Mucosa of descending colon (tissue), 3 donors: ENCODE results near the gene MCU. TPM values are rescaled to one million over a fixed set of nuclear protein-coding genes. Genes with fewer than 3 reads are reported as not detected.

Experiments
- ATAC-seq: fragments of 200-7000 bp; cut with Tn5 transposase; one replicate; pipeline ENCODE4 v1.9.1; 2020; ENCODE audit warnings: mild to moderate bottlenecking, moderate library complexity
- DNase-seq, 3 donors: peaks; one replicate each; pipeline ENCODE4 v3.0.0-alpha.2; 2020
- H3K36me3 ChIP-seq: fragments of 200-600 bp; one replicate; pipeline ENCODE4 v1.8.0; 2021; ENCODE audit warnings: low read depth, mild to moderate bottlenecking
- H3K4me1 ChIP-seq: fragments of 200-600 bp; one replicate; pipeline ENCODE4 v1.8.0; 2021; ENCODE audit warnings: low read depth, mild to moderate bottlenecking
- H3K4me3 ChIP-seq: fragments of 200-600 bp; one replicate; pipeline ENCODE4 v1.8.0; 2021; ENCODE audit warnings: mild to moderate bottlenecking
- H3K9me3 ChIP-seq: fragments of 200-600 bp; one replicate; pipeline ENCODE4 v1.8.0; 2021; ENCODE audit warnings: mild to moderate bottlenecking
- CTCF ChIP-seq: fragments of 200-600 bp; IDR thresholded peaks from one replicate; pipeline ENCODE4 v1.8.0; 2022; ENCODE audit warnings: antibody characterized with exemption, mild to moderate bottlenecking
- intact Hi-C, 2 donors: fragments of 100-400 bp; cut with DNase I in 1 of 2; cut with micrococcal nuclease in 1 of 2; formaldehyde crosslinking; loops; one replicate each; pipeline versions ENCODE4 v1.11.0 to v1.11.1; 2022; cut with DNase I, micrococcal nuclease
- total RNA-seq, 3 donors: library from RNA; stranded (reverse); fragmentation: NEBNext Ultra II Directional in 2 of 3; extraction: Animal tissue kit (Norgen Biotek cat#: 25700) in 2 of 3; gene quantifications; one replicate each; pipeline versions ENCODE4 v1.2.1 to v1.2.4, GENCODE V29; 2021 to 2023
- donor health status: DM: no; HTN: no; CAD: no; lungs with moderate emphysema.
- donor health status: DM: no; HTN: no; CAD: no.
- donor health status: DM: no; HTN: yes; CAD: no.

Gene MCU
- total RNA-seq, 3 donors from 2014 or later: 44.8 to 98.6 (median 89.0) TPM

DNA sequence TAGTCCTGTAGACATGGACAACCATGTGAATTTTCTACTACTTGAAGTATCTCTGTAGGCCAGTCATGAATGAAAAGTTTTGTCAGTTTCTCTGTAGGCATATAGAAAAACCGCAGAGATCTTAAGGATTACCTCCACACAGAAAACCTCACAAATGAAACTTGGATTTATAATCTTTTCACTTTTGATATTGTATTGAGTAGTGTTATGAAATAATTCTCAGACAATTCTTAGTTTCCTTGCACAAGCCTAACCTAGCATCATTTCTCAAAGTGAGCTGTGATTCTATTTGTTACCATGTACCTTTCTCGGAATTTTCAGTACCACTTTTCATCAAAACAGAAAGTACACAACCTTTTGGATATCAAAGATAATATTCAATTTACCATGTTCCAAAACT lies 150.2 kb downstream of the MCU start:
- no peak for TF ChIP-seq CTCF

GRCh38 chr10:72846238-72846637 lies 154.3 kb downstream of the MCU start:
- Histone ChIP-seq H3K4me3 (no peak overlapping the region), H3K4me1 (no peaks in the 10 kb centered on the region), H3K36me3 (no peaks in the 10 kb centered on the region), H3K9me3 (no peaks in the 10 kb centered on the region)
- DNase-seq (no peak), ATAC-seq (no peak)
- no peak for TF ChIP-seq CTCF
- intact Hi-C loops: no loop called here

More for the DNA sequence above, 150.2 kb downstream of the MCU start:
- ATAC-seq (no peak), DNase-seq (no peak)
- Histone ChIP-seq H3K9me3 (no peaks in the 10 kb centered on the region), H3K36me3 (no peaks in the 10 kb centered on the region), H3K4me1 (no peaks in the 10 kb centered on the region), H3K4me3 (no peak overlapping the region)
- intact Hi-C loops: no loop called here

DNA sequence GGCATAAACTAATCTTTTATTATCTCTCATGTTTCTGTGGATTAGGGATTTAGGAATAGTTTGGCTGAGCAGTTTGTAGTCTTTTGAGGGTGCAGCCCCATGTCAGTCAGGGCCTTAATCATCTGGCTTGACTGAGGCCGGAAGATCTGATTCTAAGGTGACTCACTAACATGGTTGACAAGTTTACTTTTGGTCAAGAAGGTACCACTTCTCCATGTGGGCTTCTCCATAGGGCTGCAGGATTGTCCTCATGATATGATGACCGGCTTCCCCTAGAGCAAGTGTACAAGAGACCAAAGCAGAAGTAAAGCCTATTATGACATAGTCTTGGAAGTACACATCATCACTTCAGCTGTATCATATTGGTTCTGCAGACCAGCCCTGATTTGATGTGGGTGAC lies 155.7 kb downstream of the MCU start:
- no peak overlapping the region for H3K4me3 ChIP-seq
- intact Hi-C loops: no loop called here
- no peak for DNase-seq
- H3K9me3 ChIP-seq: no peaks in the 10 kb centered on the region
- no peaks in the 10 kb centered on the region for H3K4me1 ChIP-seq
- H3K36me3 ChIP-seq: no peaks in the 10 kb centered on the region
- no peak for TF ChIP-seq CTCF
- ATAC-seq: peak; percentile 25

- DNase-seq (no peak), ATAC-seq (no peak)
- Histone ChIP-seq H3K9me3 (no peaks in the 10 kb centered on the region), H3K4me1 (no peaks in the 10 kb centered on the region), H3K4me3 (no peak overlapping the region), H3K36me3 (no peaks in the 10 kb centered on the region)
- TF ChIP-seq CTCF: no peak
- intact Hi-C loops: no loop called here
Observed at GRCh38 chr10:72850861-72851260, 158.9 kb downstream of the MCU start.

- Histone ChIP-seq H3K4me3 (no peak overlapping the region), H3K4me1 (no peaks in the 10 kb centered on the region), H3K36me3 (no peaks in the 10 kb centered on the region), H3K9me3 (no peaks in the 10 kb centered on the region)
- DNase-seq: no peak
- intact Hi-C loops: no loop called here
- TF ChIP-seq CTCF: no peak
- no peak for ATAC-seq
Observed at GRCh38 chr10:72851509-72851908, 159.6 kb downstream of the MCU start.

DNA sequence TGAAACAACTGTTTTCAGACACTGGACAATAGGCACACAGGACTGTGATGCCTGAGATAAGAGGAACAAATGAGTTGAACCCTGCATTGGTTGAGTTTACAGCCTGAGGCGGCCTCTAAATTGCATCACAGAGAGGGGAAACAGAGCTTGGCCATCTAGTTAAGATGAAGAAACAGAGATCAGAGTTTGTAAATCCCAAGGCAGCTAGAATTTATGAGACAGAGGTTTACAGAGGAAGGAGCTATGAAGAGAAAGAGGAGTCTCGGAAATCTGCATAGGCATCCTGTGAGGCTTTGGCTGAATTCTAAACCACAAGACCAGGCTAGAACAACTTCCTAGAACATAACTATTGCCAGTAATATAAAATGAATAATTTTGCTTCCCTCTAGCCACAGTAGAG lies 160.6 kb downstream of the MCU start:
- ATAC-seq: no peak

More for the DNA sequence above, 160.6 kb downstream of the MCU start:
- intact Hi-C loops: no loop called here
- no peak overlapping the region for H3K4me3 ChIP-seq
- no peaks in the 10 kb centered on the region for H3K4me1 ChIP-seq
- no peak for TF ChIP-seq CTCF
- H3K9me3 ChIP-seq: no peaks in the 10 kb centered on the region
- no peak for DNase-seq
- H3K36me3 ChIP-seq: no peaks in the 10 kb centered on the region
